ENCODE results near the gene UNK.
"Not testable (repeated sequence)": the region's sequence is repeated elsewhere in the genome, so short reads cannot be mapped to it uniquely, and the experiment has no call there.

Gene UNK

DNA sequence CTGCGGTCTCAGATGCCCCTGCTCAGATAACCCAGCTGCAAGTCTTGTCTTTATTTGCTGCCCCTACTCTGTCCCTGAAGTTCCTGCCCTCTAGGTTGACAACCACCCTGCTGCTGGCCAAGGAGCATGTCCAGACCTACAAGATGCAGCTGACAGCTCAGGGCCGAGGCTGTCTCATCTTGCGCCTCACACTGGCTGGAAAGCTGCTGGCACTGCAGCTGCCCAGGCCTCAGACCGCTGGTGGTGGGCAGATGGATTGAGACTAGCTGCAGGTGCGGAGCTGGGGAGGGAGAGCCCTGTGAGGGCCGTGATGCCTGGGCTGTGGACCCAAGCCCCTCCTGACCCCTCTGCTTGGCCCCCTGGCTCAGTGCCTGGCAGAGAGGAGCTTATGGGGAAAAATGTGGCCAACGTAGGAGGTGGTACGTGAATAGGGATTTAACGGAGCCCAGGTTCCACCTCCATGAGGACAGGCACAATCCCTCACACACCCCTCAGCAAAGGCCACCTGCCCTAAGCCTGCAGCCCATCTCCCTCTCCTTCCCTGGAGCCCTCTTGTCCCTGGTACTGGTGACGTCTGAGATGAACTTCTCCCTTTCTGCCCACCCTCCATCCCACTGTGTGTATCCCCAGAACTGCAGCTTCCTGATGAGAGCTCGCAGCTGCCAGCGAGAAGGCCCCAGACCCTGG is 11.3 kb upstream of the UNK start:
- no peak for DNase-seq (ENCODE audit: low read depth)

DNA sequence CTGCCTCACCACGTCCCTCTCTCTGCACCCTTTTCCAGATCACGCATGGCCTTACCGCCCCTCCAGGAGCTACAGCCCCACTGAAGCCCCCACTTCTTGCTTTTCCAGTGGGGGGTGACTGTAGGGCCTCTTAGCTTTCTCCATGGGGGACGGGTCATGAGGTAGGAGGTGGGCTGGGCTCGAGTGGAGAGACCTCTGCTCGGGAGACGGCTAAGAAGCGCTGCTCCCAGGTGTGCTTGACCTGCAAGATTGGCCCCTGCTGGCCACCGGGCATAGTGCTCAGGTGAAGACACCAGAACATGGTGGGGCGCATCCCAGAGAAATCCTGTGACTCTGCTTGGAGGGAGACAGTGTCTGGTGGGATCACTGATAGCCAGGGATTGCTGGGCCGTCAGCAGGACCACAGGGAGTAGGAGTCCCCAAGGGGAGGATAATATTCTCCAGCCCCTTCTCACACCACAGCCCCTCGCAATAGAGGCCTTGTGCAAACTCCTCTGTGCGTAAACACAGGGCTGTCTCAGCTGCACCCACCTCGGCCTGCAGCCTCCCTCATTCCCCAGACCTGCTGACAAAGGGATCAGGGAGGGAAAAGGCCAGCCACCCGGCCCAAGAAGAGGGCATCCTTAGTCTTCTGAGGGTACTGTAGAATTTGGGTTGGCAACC is 10.7 kb upstream of the UNK start:
- no peak for DNase-seq (ENCODE audit: low read depth)

DNA sequence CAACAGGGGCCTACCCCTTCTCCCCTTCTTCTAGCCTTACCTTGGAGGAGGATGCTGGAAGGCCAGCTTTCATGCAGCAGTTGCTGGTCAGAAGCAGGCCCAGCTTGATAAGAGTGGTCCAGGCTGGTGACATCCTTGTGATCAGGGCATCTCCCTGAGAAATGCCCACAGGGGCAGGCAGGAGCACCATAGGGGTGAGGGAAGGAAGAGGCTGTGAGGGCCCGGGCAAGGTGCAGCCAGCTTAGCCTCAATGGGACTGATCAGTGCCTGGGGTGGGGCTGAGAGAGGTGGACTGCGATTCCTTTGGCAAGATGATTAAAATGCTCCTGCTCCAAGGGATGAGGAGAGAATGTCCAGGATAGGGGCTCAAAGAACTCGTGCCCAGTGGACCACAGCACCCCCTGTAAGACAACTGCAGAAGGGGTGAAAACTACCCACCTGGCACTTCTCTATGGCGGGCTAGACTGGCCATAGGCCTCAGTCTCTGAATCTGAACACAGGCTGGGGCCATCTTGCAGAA is 10.1 kb upstream of the UNK start:
- no peak for DNase-seq (ENCODE audit: low read depth)

DNA sequence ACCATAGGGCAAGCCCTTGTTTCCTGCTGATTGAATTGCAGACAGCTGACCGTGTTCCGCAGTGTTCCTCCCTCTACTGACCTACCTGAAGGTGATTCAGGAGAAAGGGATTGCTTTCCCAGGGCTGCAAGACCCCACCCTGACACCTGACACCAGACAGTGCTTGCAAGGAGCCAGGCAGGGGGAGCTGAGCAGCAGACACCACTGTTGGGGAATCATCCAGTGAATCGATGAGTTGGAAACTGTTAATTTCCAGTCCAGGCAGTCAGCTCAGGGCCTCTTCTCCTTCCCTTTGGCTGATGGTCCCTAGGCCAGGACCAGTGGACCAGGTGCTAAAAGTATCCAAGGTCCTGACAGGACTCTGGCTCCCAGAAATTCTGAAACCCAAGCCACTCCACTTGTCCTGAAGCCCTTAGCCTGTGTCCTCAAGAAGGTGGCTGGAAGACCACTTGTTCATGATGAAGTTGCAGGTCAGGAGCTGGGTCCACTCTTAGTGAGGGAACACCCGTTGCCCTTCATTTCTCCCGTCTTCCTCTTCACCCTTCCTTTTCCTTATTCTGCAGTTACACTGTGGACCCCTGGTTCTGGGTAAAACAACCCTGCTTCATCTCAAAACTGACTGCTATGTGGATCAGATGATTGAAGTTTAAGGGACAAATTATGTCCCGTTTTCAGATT is 9.5 kb upstream of the UNK start:
- no peak for DNase-seq (ENCODE audit: low read depth)

DNA sequence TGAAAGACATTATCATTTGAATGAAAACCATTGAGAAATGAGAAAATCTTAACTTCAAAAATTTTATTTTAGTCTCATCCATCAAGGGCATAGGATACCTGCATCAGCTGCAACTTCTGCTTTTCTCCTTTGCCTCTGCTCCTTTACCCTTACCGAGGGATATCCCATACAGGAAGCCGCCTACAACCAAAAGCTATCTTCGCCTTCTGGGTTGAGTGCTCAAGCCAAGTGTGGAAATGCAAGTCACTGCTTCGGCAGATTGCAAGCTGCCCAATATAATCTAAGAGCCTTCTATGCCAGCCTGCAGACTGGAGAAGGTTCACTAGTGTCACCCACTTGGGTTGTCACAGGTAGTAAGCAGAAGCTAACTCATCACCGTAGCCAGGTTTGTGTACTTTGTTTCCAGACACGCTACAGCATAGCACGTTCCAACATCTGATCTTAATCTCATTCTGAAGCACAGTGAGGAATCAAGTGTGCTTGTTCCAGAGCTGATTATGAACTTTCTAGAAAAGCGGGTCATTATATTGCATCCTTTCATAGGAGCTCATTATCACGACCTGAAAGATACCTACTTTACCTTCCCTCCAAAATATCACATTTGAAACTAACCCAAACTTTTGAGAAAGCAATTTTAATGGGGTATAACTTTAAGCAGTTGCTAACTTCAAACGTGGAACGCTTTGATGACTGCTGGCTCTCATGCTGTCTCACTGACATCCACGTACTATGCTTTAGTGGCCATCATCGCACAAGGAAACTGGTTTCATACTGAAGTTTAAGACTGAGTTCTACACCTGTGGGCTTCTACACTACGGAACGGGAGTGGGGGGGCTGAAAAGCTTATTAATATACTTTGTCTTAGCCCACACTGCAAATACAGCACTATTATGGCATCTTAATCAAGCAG is 8.0 kb upstream of the UNK start:
- DNase-seq (ENCODE audit: low read depth), result peak; percentile 35

DNA sequence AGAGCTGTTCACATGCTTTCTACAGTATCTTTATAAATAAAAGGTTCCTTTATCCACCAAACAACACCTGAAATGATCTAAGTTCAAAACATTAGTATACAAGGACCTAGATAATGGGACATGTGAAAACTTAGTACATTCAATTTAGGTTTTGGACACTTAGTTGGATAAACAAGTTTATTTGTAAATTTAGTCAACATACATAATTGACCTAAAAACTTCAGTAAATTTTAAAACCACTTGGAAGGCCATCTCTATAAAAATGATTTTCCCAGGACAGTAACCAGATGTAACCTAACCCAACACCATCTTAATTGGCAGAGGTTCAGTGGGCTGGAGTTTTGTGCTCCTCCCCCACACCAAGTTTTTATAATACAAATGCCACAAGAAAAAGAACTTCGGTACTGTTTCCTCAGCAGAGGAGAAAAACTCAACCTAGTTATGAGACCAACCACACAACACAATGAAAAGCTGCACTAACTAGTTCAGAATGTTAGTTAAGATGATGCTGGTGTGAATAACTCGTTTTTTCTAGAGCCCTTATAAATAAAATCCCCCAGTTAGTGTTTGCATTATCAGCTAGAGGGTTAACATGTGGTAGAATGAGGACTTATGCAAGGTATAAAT is 7.2 kb upstream of the UNK start:
- no peak for DNase-seq (ENCODE audit: low read depth)

DNA sequence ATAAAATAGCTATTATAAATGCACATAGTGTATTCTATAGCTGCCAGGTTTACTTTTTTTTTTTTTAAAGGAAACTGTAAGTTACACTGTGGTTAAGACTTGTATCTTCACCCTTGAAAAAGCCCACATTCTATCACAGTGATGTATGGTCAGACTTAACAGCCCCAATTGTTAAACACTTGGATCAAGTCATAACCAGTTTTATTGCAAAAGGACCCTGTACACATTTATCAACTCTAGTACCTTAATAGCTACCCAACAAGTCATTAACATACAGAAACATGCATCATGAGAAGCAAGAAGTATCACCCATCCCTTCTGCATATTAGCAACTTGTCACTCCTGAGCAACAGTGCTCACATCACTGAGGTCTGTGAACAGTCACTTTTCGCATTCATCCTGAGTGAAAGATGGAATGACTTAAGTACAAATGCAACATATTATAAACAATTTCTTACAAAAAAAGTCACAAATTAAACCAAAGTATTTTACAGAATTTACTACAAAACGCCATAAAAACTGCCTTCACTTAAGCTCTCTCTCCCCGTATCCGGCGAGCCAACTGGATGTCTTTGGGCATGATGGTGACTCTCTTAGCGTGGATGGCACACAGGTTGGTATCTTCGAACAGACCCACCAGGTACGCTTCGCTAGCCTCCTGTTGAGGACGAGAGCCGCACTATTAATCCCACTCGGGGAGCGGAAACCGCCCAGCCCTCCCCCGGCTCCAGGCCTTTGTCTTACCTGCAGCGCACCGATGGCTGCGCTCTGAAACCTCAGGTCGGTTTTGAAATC is 6.3 kb upstream of the UNK start:
- DNase-seq (ENCODE audit: low read depth), result not testable (repeated sequence)

DNA sequence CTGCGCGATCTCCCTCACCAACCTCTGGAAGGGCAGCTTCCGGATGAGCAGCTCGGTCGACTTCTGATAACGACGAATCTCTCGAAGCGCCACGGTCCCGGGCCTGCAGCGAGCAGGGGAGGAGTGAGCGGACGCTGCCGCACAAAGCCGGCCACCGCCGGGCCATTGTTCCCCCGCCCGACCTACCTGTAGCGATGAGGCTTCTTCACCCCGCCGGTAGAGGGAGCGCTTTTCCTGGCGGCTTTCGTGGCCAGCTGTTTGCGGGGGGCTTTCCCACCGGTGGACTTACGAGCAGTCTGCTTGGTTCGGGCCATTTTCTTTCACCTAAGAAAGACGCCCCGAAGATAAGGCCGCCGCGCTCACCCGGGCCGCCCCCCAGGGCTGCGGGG is 5.8 kb upstream of the UNK start:
- peak; percentile 56 for DNase-seq (ENCODE audit: low read depth)

DNA sequence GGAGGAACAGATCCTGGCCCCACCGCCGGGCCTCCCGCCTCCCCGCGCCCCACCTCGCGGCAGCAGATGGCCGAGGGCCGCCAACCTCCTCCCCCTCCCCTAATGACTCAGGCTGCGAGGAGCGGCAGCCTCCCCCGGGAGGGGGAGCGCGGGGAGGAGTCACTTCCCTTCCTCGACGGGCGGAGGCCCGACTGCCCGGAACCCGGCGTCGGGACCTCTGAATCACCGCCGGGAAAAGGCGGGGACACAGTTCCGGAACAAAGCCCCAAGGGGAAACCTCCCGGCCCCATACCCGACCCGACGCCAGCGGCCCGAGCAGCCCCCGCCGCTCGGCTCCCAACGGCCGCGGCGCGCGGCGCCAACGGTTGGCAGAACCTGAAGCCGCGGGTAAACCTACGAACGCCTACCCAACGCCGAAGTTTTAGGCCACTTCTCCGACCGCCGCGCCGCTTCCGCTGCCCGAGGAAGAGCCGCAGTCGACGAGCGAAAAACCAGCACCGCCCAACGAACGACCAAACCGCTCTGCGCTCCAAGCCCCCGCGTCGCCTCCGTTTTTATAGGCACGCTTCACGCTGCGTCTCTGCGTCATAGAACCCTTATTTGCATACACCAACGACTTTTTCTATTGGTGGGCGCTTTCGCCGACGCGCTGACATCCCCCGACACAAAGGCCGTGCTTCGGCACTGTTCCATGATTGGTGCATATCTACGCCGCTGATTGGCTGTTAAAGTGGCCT is 5.2 kb upstream of the UNK start:
- peak; percentile 91 for DNase-seq (ENCODE audit: low read depth)

DNA sequence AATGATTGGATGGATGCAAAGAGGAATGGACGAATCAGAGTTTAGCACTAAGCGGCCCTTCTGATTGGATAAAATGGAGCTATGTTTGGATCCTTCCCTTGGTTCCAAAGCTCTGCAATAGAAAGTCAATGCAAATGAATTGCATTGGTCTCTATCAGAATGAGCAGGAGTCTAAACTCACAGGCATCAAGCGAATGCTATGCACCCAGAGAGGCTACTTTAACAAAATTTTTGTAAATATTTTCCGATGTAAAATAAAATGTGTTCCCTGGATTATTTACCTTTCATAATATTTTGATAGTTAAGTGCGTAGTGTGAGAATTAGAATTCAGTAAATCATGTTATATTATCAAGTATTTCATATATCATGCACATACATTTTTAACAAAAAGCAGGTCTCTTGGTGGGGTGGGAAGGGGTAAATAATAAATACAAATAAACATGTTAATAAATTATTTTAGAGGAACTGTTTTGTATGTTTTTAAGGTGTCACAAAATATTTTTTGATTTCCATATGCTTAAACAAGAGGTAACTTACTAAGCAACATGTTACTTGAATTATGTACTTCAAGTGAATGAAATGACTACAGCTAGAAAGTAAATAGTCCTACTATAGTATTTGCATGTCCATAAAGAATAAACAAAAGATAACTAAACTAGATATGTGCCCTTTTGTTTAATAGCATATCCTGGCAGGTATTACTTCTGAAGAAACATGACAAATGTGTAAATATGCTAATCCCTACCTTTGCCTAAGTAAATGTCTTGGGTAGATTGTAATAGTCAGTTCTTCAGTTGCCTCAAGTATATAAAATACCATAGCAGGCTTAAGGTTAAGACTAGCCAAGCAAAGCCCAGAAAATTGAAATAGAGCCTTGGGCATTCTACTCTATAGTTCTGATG is 4.4 kb upstream of the UNK start:
- no peak for DNase-seq (ENCODE audit: low read depth)

DNA sequence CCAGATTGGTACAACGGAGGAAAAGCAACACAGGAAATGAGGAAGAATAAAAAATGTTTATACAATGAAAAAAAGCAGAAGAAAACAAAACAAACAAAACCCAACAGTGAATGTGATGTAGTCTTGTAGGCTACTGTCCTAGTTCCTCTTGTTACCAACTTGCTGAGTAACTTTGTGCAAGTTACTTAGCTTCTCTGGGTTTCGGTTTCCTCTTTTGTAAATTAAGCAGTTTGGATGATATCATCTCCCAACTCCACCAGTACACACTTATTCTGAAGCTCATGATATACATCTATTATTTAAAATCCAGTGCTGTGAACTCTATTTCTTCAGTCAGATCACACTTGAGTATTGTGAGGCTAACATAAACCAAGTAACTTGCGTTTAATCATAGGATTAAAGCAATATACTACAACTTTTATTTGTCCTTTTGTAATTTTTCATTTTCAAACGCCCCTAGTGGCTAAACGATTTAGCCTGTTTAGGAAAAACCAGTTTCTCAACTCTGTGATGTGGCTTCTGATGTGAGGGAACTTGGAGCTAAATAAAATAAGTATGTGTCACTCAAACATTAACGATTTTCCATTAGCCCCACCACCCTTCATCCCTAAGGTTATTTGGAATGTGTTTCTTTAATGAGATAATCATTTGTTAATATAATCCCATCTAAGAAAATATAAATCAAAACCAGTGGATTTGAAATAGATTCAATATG is 1.4 kb upstream of the UNK start:
- no peak for DNase-seq (ENCODE audit: low read depth)

DNA sequence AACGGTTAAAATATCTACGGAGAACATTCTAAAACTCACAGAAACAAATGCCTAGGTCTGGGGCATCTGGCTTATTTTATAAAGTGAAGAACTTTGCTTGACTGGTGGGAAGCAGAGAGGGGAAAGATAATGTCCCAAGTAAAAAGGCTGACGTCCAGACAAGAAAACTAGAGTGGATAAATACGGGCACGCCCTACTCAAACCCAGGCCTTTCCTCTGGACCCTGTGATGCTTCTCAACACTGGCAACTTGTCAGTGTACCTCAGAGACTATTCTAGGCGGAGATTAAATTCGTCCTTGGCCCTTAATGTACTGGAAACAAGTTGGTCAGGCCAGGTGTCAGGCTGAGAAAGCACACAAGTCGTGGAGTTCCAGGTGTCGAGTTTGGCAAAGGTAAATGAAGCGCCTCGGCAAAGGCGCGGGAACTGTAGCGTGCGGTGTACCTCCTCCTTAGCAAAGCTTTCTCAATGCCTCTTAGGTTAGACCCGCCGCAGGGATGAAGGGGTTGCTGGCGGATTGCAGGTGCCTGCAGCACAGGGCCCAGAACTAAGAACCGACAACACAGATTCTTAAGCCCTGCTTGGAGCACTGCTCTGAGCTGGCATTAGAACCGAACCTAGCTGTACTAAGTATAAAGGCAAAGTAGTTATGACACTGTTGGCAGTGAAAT is 668 bp upstream of the UNK start:
- DNase-seq (ENCODE audit: low read depth), result no peak

DNA sequence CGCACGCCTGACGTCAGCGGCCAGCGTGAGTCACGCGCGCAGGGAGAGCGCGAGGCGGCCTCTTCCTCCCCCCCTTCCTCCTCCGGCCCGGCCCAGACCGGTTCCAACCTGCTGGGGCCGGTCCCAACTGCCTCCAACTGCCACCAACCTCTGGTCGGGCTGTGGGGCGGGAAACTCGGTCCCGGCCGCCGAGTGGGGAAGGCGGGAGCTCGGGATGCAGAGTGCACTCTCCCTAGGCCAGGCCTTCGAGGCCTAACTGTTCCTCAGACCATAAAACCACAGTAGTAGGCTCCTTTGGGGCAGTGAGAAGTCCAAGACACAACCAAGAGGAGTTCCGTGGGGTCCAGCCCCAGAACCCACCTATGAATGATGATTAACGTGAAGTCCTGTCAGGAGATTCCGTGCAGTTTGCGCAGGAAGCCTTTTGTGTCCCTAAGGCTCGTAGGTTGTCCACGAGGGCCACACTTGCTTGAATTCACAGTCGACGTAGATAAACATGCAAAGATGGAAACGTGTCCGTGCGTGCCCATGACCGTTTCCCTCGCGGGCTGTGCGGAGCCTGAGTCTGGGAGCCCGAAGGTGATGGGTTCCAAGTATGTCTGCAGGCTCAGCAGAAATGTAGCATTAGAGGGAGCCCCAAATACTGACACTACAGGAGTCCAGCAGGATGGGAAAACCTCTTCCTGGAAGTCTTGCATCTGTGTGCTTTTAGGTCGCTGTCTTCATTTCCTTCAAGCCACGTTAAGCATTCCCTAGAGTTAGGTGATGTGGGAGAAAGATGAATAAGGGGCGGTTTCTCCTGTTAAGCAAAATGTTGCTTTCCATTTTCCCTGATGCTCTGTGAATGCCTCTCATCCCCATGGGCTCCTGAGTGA is 647 bp downstream of the UNK start:
- DNase-seq (ENCODE audit: low read depth), result peak; percentile 90

DNA sequence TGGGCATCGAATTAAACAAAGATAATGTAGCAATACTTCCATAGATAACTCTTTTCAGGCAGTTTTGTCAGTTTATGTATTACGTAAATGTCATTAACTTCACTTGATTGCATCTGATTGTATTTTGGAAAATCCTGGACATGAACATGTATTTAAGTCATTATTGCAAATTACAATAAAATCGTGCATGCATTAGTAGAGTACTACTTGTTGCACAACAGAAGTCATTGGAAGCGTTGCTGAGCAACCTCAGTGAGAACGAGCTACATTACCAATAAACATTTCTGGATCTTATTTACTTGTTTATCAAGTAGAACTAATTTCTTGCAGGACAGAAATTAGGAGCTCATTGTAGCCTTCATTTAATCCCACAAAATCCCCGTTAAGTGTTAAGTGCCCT is 6.6 kb downstream of the UNK start:
- DNase-seq (ENCODE audit: low read depth), result no peak

DNA sequence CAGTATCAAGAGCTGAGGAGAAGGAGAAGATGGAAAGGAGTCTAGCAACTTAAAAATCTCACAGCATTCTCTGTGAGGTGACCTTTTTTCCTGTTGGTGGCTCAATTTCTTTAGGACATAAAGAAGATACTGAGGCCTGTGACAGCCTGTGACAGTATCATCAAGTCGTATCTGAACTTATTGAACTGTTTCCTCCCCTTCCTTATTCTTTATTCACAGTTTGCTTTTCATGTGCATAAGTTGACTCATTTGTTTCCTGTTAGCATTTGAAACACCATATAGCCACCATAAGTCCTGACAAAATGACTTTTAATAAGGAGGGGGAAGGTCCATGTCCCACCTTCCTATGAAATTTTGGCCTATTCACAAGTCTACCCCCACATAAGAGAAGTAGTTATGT is 8.9 kb downstream of the UNK start:
- no peak for DNase-seq (ENCODE audit: low read depth)

DNA sequence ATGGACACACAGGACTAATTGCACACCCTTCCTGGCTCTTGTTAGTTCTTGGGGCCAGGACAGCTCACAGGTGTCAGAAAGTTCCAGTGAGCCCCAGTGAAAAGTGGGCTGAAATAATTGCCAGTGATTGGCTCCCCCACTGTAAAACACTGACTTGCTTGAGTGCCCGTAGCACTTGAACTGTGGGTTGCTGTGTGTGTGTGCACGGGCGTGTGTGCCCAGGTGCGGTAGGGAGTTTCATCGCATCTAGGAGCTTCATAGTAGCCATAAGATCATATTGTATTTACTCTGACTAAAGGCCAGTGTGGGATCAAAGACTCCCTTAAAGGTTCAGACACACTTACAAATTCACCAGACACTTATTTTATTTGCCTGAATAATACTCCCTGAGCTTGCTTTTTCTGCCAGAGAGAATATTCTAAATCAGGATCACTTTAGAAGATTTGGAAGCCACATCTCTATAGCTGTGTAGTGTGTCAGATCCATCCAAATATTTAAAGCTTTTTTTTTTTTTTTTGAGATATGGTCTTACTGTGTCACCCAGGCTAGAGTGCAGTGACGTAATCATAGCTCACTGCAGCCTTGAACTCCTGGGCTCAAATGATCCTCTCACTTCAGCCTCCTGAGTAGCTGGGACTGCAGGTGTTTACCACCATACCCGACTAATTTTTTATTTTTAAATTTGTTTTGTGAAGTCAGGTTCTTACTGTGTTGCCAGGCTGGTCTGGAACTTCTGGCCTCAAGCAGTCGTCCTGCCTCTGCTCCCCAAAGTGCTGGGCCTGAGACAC is 11.4 kb downstream of the UNK start:
- DNase-seq (ENCODE audit: low read depth), result no peak

Data from T follicular helper cell (primary cell).